HTERT RPE-1 (cell line): Measurements from ENCODE around the gene MRPL14.

Experiments
- in situ Hi-C: fragments of 300-500 bp; cut with MboI; formaldehyde crosslinking; loops from 4 replicates; pipeline ENCODE4 v1.14.3; 2020; ENCODE audit warnings: low sequenced_read_pairs

MRPL14 gene

DNA sequence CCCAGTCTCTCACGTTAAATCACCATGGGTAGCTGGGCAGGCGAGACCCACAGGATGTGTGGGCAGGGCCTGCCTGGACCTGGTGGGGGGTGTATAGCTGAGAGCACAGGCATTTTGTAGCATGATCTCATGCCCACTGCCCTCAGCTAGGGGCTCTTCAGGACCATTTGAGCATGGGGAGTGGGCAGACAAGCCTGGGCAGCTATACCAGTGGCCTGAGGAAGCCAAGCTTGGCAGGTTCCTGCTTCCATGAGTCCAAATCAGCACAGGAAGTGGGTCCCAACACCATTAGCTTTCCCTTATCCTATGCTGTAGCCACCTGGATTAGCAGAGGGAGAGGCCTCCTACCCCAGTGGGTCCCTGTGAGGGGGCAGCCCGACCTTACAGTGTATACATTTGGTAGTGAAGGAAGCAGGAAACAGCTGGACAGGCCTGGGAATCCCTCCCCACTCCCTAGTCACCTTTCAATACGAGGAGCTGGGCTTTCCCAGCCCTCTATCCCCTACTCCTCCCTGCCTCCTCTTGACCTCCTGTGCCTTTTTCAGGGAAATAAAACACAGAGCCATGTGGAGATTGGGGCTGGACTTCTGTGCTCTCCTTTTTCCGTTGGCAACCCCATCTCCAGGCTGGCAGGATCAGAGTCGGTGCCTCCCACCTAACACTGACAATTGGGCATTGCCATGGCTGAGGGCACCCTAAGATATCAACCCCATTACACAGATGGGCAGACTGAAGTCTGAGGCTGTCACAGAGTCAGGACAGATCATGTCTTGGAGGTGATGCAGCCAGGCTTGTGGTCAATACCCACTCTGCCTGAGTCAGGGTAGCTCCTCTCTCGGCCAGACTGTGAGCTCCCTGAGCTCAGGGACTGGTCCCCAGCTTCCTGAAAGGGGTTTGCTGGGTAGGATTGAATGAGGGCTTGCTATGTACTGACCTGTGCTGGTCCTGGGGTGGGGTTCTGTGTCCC is 59.8 kb downstream of the MRPL14 start:
- in situ Hi-C loops = no loop called here

- in situ Hi-C loops = no loop called here
These were observed 60.7 kb downstream of the MRPL14 start for GRCh38 chr6:44066394-44067172.

- in situ Hi-C loops = no loop called here
These were observed 61.7 kb downstream of the MRPL14 start for GRCh38 chr6:44065443-44066140.

DNA sequence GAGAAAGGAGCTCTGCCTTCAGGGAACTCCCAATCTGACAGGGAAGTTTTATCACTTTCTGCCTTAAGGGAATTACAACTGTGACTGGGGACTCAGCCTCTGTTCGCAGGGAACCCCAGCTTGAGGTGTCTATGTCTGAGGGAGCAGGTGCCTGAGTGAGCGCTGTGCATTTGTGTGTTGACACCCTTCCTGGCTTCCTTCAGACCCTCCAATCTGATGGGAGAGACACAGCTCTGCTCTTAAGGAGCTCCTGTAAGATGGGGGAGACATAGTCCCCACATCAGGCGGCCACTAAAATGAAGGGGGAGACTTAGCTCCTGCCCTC is 62.3 kb downstream of the MRPL14 start:
- in situ Hi-C loops = no loop called here

DNA sequence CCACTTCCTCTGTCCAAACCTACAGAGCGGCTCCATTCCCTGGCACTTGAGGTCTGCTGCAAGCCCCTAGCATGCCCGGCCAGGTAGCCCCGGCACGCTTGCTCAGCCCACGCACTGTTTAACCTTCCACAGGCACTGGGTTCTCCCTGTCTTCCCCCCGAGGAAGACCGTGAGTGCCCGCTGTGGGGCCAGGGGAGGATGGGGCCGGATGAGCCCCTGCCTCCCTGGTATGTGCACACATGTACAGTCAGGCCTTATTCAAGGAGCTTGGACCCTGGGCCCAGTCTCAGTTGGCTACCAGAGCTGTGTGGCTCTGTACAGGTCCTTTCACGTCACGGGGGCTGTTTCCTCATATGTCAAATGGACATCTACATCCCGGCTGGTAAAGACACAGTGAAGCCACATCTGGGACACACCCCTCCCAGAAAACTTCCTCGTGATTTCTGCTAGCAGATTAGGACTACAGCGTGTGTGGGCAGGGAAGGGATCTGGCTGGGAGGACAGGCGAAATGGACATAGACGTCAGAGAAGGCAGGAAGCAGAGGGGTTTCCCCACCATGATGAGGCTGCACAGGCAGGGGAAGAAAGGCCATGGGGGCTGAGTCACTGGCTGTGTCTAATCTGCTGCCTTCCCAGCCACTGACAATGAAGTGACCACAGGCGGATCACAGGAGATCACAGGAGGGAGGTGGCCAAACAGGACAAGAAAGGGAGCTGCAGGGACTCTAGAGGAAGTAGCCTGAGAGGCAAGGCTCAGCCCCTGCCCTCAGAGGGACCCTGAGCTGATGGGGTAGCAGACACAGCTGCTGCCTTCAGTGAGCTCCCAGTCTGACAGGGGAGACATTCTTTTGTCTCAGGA is 62.9 kb downstream of the MRPL14 start:
- in situ Hi-C loops = no loop called here

GRCh38 chr6:44063561-44064059 is 63.6 kb downstream of the MRPL14 start:
- in situ Hi-C loops = no loop called here
